ENCODE results near the gene ZNF385A. TPM values are rescaled to one million over a fixed set of nuclear protein-coding genes. Genes with fewer than 3 reads are reported as not detected.
A peak's percentile ranks its signal among the peaks of the same experiment; 100 is the strongest.

The ZNF385A gene
- total RNA-seq, 3 donors from 2014 or later (not counting 1 experiment from before 2014, with no cell fraction given): 5.4 to 9.8 (median 8.9) TPM

DNA sequence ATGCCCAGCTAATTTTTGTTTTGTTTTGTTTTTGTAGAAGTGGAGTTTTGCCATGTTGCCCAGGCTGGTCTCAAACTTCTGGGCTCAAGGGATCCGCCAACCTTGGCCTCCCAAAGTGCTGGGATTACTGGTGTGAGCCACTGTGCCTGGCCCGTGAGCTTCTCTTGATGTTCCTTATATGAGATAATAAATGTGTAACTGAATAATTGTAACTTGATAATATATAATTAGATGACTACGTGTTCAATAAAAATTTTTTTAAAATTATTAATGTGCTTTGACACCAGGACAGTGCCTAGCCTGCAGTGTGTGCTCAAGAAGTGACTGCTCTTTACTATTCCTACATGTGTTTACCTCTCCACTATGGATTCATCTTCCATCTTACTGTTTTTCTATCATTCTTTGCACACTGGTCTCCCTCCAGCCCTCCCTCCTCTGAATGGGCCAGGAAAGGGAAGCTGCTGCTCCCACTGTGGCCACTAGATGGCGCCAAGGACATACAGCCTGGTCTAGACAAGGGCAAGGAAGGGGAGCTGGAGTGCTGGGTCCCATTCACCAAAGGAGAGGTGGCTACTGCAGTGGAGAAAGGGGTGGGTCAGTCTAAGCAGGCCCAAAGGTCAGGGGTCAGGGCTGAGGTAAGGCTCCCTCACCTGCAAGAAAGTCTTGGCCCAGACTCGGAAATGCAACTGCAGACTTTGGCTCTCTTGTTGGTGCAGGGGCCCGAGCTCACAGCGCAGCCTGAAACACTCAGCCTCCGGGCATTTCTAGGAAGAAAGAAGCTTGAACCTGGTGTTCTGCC is 14.7 kb upstream of the ZNF385A start:
- Histone ChIP-seq H3K27ac (ENCODE audit: low read length) (no peak overlapping the region), H3K4me3 (ENCODE audit: low read length) (no peak overlapping the region), H3K9me3 (ENCODE audit: control insufficient read depth, insufficient read depth, low read length) (no peaks in the 10 kb centered on the region), H3K27me3 (ENCODE audit: control insufficient read depth, insufficient read depth, low read length) (no peaks in the 10 kb centered on the region), H3K36me3 (ENCODE audit: control insufficient read depth, insufficient read depth, low read length) (peaks cover 90% of the 10 kb centered on the region), H3K4me1 (ENCODE audit: control insufficient read depth, insufficient read depth, low read length) (peaks cover 10% of the 10 kb centered on the region)
- ATAC-seq (peak; percentile 89 to 99 (median 95)), DNase-seq (peak; percentile 87 to 94)
- Mint-ChIP-seq H3K27ac (peak overlapping the region in 1 of 2 donors; percentile 13), H3K36me3 (no peaks in the 10 kb centered on the region), H3K9me3 (no peaks in the 10 kb centered on the region), H3K4me3 (no peak overlapping the region), H3K27me3 (ENCODE audit: low read depth in 2 of 2) (no peaks in the 10 kb centered on the region), H3K4me1 (peaks cover 12 to 34% of the 10 kb centered on the region in 2 donors)
- intact Hi-C loops (cut with micrococcal nuclease): loop anchor here (1.0 kb wide), 1 partner anchor 40 kb away; no protein-coding TSS in a partner anchor
- WGBS (ENCODE audit: insufficient coverage): 78% methylated on average over 6 of the region's 8 CpGs
- TF ChIP-seq, protein P1, sequence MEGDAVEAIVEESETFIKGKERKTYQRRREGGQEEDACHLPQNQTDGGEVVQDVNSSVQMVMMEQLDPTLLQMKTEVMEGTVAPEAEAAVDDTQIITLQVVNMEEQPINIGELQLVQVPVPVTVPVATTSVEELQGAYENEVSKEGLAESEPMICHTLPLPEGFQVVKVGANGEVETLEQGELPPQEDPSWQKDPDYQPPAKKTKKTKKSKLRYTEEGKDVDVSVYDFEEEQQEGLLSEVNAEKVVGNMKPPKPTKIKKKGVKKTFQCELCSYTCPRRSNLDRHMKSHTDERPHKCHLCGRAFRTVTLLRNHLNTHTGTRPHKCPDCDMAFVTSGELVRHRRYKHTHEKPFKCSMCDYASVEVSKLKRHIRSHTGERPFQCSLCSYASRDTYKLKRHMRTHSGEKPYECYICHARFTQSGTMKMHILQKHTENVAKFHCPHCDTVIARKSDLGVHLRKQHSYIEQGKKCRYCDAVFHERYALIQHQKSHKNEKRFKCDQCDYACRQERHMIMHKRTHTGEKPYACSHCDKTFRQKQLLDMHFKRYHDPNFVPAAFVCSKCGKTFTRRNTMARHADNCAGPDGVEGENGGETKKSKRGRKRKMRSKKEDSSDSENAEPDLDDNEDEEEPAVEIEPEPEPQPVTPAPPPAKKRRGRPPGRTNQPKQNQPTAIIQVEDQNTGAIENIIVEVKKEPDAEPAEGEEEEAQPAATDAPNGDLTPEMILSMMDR (IDR thresholded peaks at IDR 0.05): peak; percentile 94

DNA sequence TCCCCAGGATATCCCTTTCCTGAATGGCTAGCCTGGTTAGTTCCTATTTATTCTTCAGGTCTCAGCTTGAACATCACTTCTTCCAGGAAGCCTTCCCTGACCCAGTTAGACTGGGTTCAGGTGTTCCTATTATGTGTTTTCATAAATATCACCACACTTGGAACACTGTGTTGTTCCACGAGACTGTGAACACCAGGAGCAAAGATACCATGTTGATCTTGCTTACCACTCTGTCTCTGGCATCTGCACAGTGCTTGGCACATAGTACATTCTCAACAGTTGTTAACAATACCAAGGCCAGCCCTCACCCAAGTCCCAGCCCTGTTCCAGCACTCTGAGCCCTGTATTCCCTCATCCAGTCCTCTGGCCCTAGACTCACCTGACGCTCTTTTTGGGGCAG is 13.7 kb upstream of the ZNF385A start:
- DNase-seq: no peak
- H3K36me3 Mint-ChIP-seq: no peaks in the 10 kb centered on the region
- no peak for ATAC-seq
- WGBS (ENCODE audit: insufficient coverage): 98% methylated on average over 2 of the region's 2 CpGs
- H3K27ac Mint-ChIP-seq: no peak overlapping the region
- H3K9me3 Mint-ChIP-seq: no peaks in the 10 kb centered on the region
- peaks cover 16 to 40% of the 10 kb centered on the region in 2 donors for H3K4me1 Mint-ChIP-seq
- Histone ChIP-seq H3K27ac (ENCODE audit: low read length) (no peak overlapping the region), H3K9me3 (ENCODE audit: control insufficient read depth, insufficient read depth, low read length) (no peaks in the 10 kb centered on the region), H3K27me3 (ENCODE audit: control insufficient read depth, insufficient read depth, low read length) (no peaks in the 10 kb centered on the region), H3K4me3 (ENCODE audit: low read length) (no peak overlapping the region), H3K4me1 (ENCODE audit: control insufficient read depth, insufficient read depth, low read length) (peaks cover 17% of the 10 kb centered on the region), H3K36me3 (ENCODE audit: control insufficient read depth, insufficient read depth, low read length) (peaks cover 84% of the 10 kb centered on the region)
- intact Hi-C loops (cut with micrococcal nuclease): no loop called here
- no peaks in the 10 kb centered on the region for H3K27me3 Mint-ChIP-seq (ENCODE audit: low read depth in 2 of 2)
- TF ChIP-seq, protein P1 (IDR thresholded peaks at IDR 0.05): no peak
- no peak overlapping the region for H3K4me3 Mint-ChIP-seq

DNA sequence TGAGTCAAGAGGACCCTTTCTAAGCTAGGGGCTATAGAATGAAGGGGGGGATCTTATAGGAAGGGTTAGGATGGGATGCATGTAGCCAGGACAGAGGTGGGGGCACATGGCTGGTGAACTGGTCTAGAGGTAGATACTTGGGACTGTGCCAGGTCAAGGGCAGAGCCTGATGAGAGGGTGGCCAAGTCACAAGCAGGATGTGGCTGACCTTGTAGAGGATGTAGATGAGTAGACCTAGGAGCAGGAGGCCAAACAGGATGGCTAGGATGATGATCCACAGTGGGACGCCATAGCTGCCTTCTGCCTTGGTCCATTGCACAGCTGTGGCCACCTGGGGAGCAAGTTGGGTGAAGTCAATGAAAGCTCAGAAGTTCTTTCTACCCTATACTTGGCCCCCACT is 12.6 kb upstream of the ZNF385A start:
- no peak overlapping the region for H3K27ac ChIP-seq (ENCODE audit: low read length)
- H3K36me3 ChIP-seq (ENCODE audit: control insufficient read depth, insufficient read depth, low read length): peaks cover 74% of the 10 kb centered on the region
- ATAC-seq (no peak), DNase-seq (no peak)
- Mint-ChIP-seq H3K4me1 (peaks cover 21 to 40% of the 10 kb centered on the region in 2 donors), H3K9me3 (no peaks in the 10 kb centered on the region), H3K27me3 (ENCODE audit: low read depth in 2 of 2) (no peaks in the 10 kb centered on the region), H3K27ac (peak overlapping the region; percentile 9 to 72), H3K36me3 (no peaks in the 10 kb centered on the region), H3K4me3 (no peak overlapping the region)
- no peaks in the 10 kb centered on the region for H3K27me3 ChIP-seq (ENCODE audit: control insufficient read depth, insufficient read depth, low read length)
- H3K9me3 ChIP-seq (ENCODE audit: control insufficient read depth, insufficient read depth, low read length): no peaks in the 10 kb centered on the region
- WGBS (ENCODE audit: insufficient coverage): 67% methylated on average over 1 of the region's 1 CpG
- H3K4me1 ChIP-seq (ENCODE audit: control insufficient read depth, insufficient read depth, low read length): peaks cover 24% of the 10 kb centered on the region
- no peak overlapping the region for H3K4me3 ChIP-seq (ENCODE audit: low read length)
- intact Hi-C loops (cut with micrococcal nuclease): no loop called here
- TF ChIP-seq, protein P1 (IDR thresholded peaks at IDR 0.05): no peak

Data from natural killer cell (primary cell).